WTC11 (cell line): ENCODE results near the gene RCAN2. TPM values are rescaled to one million over a fixed set of nuclear protein-coding genes. Genes with fewer than 3 reads are reported as not detected.

Experiments used
- ATAC-seq: fragments of 200-7000 bp; cut with Tn5 transposase; 2 replicates; pipeline ENCODE4 v1.10.0; 2021; ENCODE audit warnings: mild to moderate bottlenecking, moderate library complexity
- CTCF ChIA-PET: fragments of 300-600 bp; sonication (Branson Sonifier 250); formaldehyde crosslinking; loops from one replicate; lab custom pipeline; 2021; ENCODE audit warnings: antibody characterized with exemption; lab: Charles Lee
- POLR2A ChIA-PET: fragments of 350-600 bp; sonication (Branson Sonifier 250); formaldehyde crosslinking; loops from one replicate; lab custom pipeline; 2021; ENCODE audit warnings: antibody characterized with exemption; lab: Charles Lee
- DNase-seq: peaks from one replicate; pipeline ENCODE4 v3.0.0; 2021; ENCODE audit warnings: low spot score
- H3K27ac Mint-ChIP-seq: 2 replicates; pipeline ENCODE4 v1.8.0; 2021; ENCODE audit warnings: mixed read lengths
- H3K27me3 Mint-ChIP-seq: 2 replicates; pipeline ENCODE4 v1.8.0; 2021; ENCODE audit warnings: low read depth, mild to moderate bottlenecking, moderate library complexity, mixed read lengths
- H3K36me3 Mint-ChIP-seq: 2 replicates; pipeline ENCODE4 v1.8.0; 2021; ENCODE audit warnings: mixed read lengths
- H3K4me1 Mint-ChIP-seq: 2 replicates; pipeline ENCODE4 v1.8.0; 2022; ENCODE audit warnings: mixed read lengths
- H3K4me3 Mint-ChIP-seq: 2 replicates; pipeline ENCODE4 v1.8.0; 2021; ENCODE audit warnings: mild to moderate bottlenecking, moderate library complexity, mixed read lengths
- H3K9me3 Mint-ChIP-seq: 2 replicates; pipeline ENCODE4 v1.8.0; 2021; ENCODE audit warnings: mixed read lengths
- ELF4 ChIP-seq: sonication (generic); formaldehyde crosslinking; IDR thresholded peaks from 2 replicates; pipeline ENCODE4 v1.8.1; 2022; ENCODE audit warnings: low read depth, mild to moderate bottlenecking, moderate library complexity, missing genetic modification reagents
- ESRRA ChIP-seq: sonication (generic); formaldehyde crosslinking; IDR thresholded peaks from 2 replicates; pipeline ENCODE4 v1.8.1; 2022; ENCODE audit warnings: mild to moderate bottlenecking, missing genetic modification reagents, borderline replicate concordance
- FOXP1 ChIP-seq: sonication (generic); formaldehyde crosslinking; IDR thresholded peaks from 2 replicates; pipeline ENCODE4 v1.8.0; 2022; ENCODE audit warnings: missing genetic modification reagents, mild to moderate bottlenecking, moderate library complexity, borderline replicate concordance
- GRHL2 ChIP-seq: fragments of 250-450 bp; sonication (Bioruptor Pico); IDR thresholded peaks from 2 replicates; pipeline ENCODE4 v1.8.0; 2022; ENCODE audit warnings: mild to moderate bottlenecking, moderate library complexity; ENCODE audit not compliant: insufficient replicate concordance, severe bottlenecking
- HMGA2 ChIP-seq: fragments of 250-450 bp; sonication (Bioruptor Pico); IDR thresholded peaks from 2 replicates; pipeline ENCODE4 v1.4.0; 2021; ENCODE audit warnings: mild to moderate bottlenecking, moderate library complexity
- MXD4 ChIP-seq: fragments of 250-450 bp; sonication (Bioruptor Pico); IDR thresholded peaks from 2 replicates; pipeline ENCODE4 v1.8.0; 2021; ENCODE audit warnings: mild to moderate bottlenecking, moderate library complexity, borderline replicate concordance
- MYBL2 ChIP-seq: sonication (generic); formaldehyde crosslinking; IDR thresholded peaks from 2 replicates; pipeline ENCODE4 v1.8.1; 2023; ENCODE audit warnings: mild to moderate bottlenecking, moderate library complexity, missing genetic modification reagents
- NFATC4 ChIP-seq: fragments of 250-450 bp; sonication (Bioruptor Pico); IDR thresholded peaks from 2 replicates; pipeline ENCODE4 v1.9.0; 2021; ENCODE audit warnings: mild to moderate bottlenecking
- NFE2L1 ChIP-seq: sonication (generic); formaldehyde crosslinking; IDR thresholded peaks from 2 replicates; pipeline ENCODE4 v1.8.1; 2023; ENCODE audit warnings: missing genetic modification reagents
- RELA ChIP-seq: sonication (generic); formaldehyde crosslinking; IDR thresholded peaks from 2 replicates; pipeline ENCODE4 v1.8.1; 2022; ENCODE audit warnings: missing genetic modification reagents, mild to moderate bottlenecking, borderline replicate concordance
- RORB ChIP-seq: fragments of 250-450 bp; sonication (Bioruptor Pico); IDR thresholded peaks from 2 replicates; pipeline ENCODE4 v1.9.0; 2021; ENCODE audit warnings: mild to moderate bottlenecking
- SMAD3 ChIP-seq: sonication (generic); formaldehyde crosslinking; IDR thresholded peaks from 2 replicates; pipeline ENCODE4 v1.8.0; 2022; ENCODE audit warnings: missing genetic modification reagents, mild to moderate bottlenecking, borderline replicate concordance
- SOX15 ChIP-seq: fragments of 250-450 bp; sonication (Bioruptor Pico); IDR thresholded peaks from 2 replicates; pipeline ENCODE4 v1.9.0; 2021; ENCODE audit warnings: mild to moderate bottlenecking
- TCF7 ChIP-seq: sonication (generic); formaldehyde crosslinking; IDR thresholded peaks from 2 replicates; pipeline ENCODE4 v1.8.0; 2022; ENCODE audit warnings: mild to moderate bottlenecking, low read depth, missing genetic modification reagents, moderate library complexity
- TP53 ChIP-seq: sonication (generic); formaldehyde crosslinking; IDR thresholded peaks from 2 replicates; pipeline ENCODE4 v1.8.1; 2023; ENCODE audit warnings: mild to moderate bottlenecking, missing genetic modification reagents
- ZNF138 ChIP-seq: sonication (generic); formaldehyde crosslinking; conservative IDR thresholded peaks from 2 replicates; pipeline ENCODE4 v1.8.1; 2022; ENCODE audit warnings: mild to moderate bottlenecking, moderate library complexity, missing genetic modification reagents
- ZNF219 ChIP-seq: sonication (generic); formaldehyde crosslinking; IDR thresholded peaks from 2 replicates; pipeline ENCODE4 v1.8.0; 2023; ENCODE audit warnings: missing genetic modification reagents, mild to moderate bottlenecking, borderline replicate concordance
- ZNF263 ChIP-seq: sonication (generic); formaldehyde crosslinking; IDR thresholded peaks from 2 replicates; pipeline ENCODE4 v1.8.1; 2022; ENCODE audit warnings: low read depth, mild to moderate bottlenecking, moderate library complexity, missing genetic modification reagents
- ZNF423 ChIP-seq: fragments of 250-450 bp; sonication (Bioruptor Pico); IDR thresholded peaks from 2 replicates; pipeline ENCODE4 v2.1.2; 2022; ENCODE audit warnings: mild to moderate bottlenecking, moderate library complexity
- ZNF532 ChIP-seq: fragments of 250-450 bp; sonication (Bioruptor Pico); IDR thresholded peaks from 2 replicates; pipeline ENCODE4 v1.9.0; 2021; ENCODE audit warnings: mild to moderate bottlenecking, borderline replicate concordance
- total RNA-seq: library from RNA; stranded (reverse); gene quantifications from 3 replicates; pipeline ENCODE4 v1.2.3, GENCODE V29; 2021
- TF ChIP-seq, protein P1 (sequence below): sonication (generic); formaldehyde crosslinking; IDR thresholded peaks from 2 replicates; pipeline ENCODE4 v1.8.0; 2022; ENCODE audit warnings: mild to moderate bottlenecking, missing genetic modification reagents
- TF ChIP-seq, protein P2 (sequence below): fragments of 250-450 bp; sonication (Bioruptor Pico); IDR thresholded peaks from 2 replicates; pipeline ENCODE4 v1.9.0; 2021; ENCODE audit warnings: moderate library complexity, mild to moderate bottlenecking, inconsistent platforms, borderline replicate concordance
- TF ChIP-seq, protein P3 (sequence below): sonication (generic); formaldehyde crosslinking; IDR thresholded peaks from 2 replicates; pipeline ENCODE4 v1.8.1; 2023; ENCODE audit warnings: mild to moderate bottlenecking, missing genetic modification reagents, moderate library complexity
- TF ChIP-seq, protein P4 (sequence below): sonication (generic); formaldehyde crosslinking; IDR thresholded peaks from 2 replicates; pipeline ENCODE4 v1.8.1; 2022; ENCODE audit warnings: low read depth, mild to moderate bottlenecking, moderate library complexity, missing genetic modification reagents, borderline replicate concordance
- TF ChIP-seq, protein P5 (sequence below): fragments of 250-450 bp; sonication (Bioruptor Pico); IDR thresholded peaks from 2 replicates; pipeline ENCODE4 v1.9.0; 2021; ENCODE audit warnings: mild to moderate bottlenecking
- TF ChIP-seq, protein P6 (sequence below): sonication (generic); formaldehyde crosslinking; conservative IDR thresholded peaks from 2 replicates; pipeline ENCODE4 v1.8.1; 2022; ENCODE audit warnings: mild to moderate bottlenecking, missing genetic modification reagents
- TF ChIP-seq, protein P7 (sequence below): sonication (generic); formaldehyde crosslinking; IDR thresholded peaks from 2 replicates; pipeline ENCODE4 v1.8.1; 2023; ENCODE audit warnings: mild to moderate bottlenecking, missing genetic modification reagents, moderate library complexity

Gene RCAN2
- total RNA-seq, 1 experiment from 2014 or later = 3.9 TPM

- CTCF ChIA-PET = no interaction called here
- H3K9me3 Mint-ChIP-seq = peaks cover 10% of the 10 kb centered on the region
- H3K4me3 Mint-ChIP-seq = no peak overlapping the region
- ATAC-seq (no peak), DNase-seq (no peak)
- no peaks in the 10 kb centered on the region for H3K27me3 Mint-ChIP-seq
- TF ChIP-seq FOXP1 (CRISPR knock-in tag) (no peak), NFE2L1 (CRISPR knock-in tag) (no peak), ELF4 (CRISPR knock-in tag) (no peak), ZNF263 (CRISPR knock-in tag) (no peak), GRHL2 (CRISPR knock-in tag) (no peak), ZNF532 (no peak), TCF7 (CRISPR knock-in tag) (no peak), MXD4 (no peak), SMAD3 (CRISPR knock-in tag) (no peak), HMGA2 (CRISPR knock-in tag) (no peak), ZNF138 (CRISPR knock-in tag) (no peak), MYBL2 (CRISPR knock-in tag) (no peak)
- TF ChIP-seq, protein P1, sequence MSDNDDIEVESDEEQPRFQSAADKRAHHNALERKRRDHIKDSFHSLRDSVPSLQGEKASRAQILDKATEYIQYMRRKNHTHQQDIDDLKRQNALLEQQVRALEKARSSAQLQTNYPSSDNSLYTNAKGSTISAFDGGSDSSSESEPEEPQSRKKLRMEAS (CRISPR knock-in tag) = no peak
- TF ChIP-seq, protein P2, sequence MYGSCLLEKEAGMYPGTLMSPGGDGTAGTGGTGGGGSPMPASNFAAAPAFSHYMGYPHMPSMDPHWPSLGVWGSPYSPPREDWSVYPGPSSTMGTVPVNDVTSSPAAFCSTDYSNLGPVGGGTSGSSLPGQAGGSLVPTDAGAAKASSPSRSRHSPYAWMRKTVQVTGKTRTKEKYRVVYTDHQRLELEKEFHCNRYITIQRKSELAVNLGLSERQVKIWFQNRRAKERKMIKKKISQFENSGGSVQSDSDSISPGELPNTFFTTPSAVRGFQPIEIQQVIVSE (CRISPR knock-in tag) = no peak
- TF ChIP-seq, protein P3, sequence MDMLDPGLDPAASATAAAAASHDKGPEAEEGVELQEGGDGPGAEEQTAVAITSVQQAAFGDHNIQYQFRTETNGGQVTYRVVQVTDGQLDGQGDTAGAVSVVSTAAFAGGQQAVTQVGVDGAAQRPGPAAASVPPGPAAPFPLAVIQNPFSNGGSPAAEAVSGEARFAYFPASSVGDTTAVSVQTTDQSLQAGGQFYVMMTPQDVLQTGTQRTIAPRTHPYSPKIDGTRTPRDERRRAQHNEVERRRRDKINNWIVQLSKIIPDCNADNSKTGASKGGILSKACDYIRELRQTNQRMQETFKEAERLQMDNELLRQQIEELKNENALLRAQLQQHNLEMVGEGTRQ (CRISPR knock-in tag) = no peak
- TF ChIP-seq, protein P4, sequence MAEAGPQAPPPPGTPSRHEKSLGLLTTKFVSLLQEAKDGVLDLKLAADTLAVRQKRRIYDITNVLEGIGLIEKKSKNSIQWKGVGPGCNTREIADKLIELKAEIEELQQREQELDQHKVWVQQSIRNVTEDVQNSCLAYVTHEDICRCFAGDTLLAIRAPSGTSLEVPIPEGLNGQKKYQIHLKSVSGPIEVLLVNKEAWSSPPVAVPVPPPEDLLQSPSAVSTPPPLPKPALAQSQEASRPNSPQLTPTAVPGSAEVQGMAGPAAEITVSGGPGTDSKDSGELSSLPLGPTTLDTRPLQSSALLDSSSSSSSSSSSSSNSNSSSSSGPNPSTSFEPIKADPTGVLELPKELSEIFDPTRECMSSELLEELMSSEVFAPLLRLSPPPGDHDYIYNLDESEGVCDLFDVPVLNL = no peak
- TF ChIP-seq, protein P5, sequence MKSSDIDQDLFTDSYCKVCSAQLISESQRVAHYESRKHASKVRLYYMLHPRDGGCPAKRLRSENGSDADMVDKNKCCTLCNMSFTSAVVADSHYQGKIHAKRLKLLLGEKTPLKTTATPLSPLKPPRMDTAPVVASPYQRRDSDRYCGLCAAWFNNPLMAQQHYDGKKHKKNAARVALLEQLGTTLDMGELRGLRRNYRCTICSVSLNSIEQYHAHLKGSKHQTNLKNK (CRISPR knock-in tag) = no peak
- TF ChIP-seq, protein P6, sequence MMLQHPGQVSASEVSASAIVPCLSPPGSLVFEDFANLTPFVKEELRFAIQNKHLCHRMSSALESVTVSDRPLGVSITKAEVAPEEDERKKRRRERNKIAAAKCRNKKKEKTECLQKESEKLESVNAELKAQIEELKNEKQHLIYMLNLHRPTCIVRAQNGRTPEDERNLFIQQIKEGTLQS (CRISPR knock-in tag) = no peak
- H3K4me1 Mint-ChIP-seq = peaks cover 4% of the 10 kb centered on the region
- peaks cover 7% of the 10 kb centered on the region for H3K36me3 Mint-ChIP-seq
- POLR2A ChIA-PET = no interaction called here
- no peak overlapping the region for H3K27ac Mint-ChIP-seq
Observed at GRCh38 chr6:46440641-46441040, 50.6 kb downstream of the RCAN2 start.

DNA sequence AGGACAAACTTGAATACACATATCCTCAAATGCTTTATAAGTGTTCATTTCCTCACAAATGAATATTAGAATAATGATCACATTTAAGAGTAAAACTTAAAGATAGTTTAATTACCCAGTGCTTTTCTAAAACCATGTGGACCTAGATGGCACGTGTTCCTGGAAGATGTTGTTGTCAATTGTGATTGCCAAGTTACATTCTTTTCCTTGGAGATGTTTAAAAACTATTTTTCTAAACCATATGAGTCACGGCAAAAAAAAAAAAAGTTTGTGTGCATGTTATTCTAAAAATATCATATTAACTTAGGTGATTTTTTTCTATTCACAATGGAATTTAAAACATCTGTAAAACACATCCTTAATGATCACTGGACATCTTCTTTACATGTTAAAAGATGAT lies 51.1 kb downstream of the RCAN2 start:
- H3K27me3 Mint-ChIP-seq = no peaks in the 10 kb centered on the region
- H3K4me1 Mint-ChIP-seq = peaks cover 9% of the 10 kb centered on the region
- H3K9me3 Mint-ChIP-seq = peaks cover 5% of the 10 kb centered on the region
- DNase-seq = no peak
- ChIA-PET POLR2A (no interaction called here), CTCF (no interaction called here)
- TF ChIP-seq ZNF423 (no peak), RELA (no peak), ZNF138 (CRISPR knock-in tag) (no peak), RORB (CRISPR knock-in tag) (no peak), SOX15 (CRISPR knock-in tag) (no peak), ESRRA (CRISPR knock-in tag) (no peak), ZNF219 (CRISPR knock-in tag) (no peak), NFATC4 (CRISPR knock-in tag) (no peak), TP53 (CRISPR knock-in tag) (no peak), MXD4 (no peak)
- TF ChIP-seq, protein P4 = no peak
- TF ChIP-seq, protein P7, sequence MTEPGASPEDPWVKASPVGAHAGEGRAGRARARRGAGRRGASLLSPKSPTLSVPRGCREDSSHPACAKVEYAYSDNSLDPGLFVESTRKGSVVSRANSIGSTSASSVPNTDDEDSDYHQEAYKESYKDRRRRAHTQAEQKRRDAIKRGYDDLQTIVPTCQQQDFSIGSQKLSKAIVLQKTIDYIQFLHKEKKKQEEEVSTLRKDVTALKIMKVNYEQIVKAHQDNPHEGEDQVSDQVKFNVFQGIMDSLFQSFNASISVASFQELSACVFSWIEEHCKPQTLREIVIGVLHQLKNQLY (CRISPR knock-in tag) = no peak
- no peak overlapping the region for H3K27ac Mint-ChIP-seq
- H3K36me3 Mint-ChIP-seq = peaks cover 2% of the 10 kb centered on the region
- ATAC-seq = no peak
- no peak overlapping the region for H3K4me3 Mint-ChIP-seq
